Glutamatergic neuron (in vitro differentiated cells): Measurements from ENCODE around the gene LLGL2. TPM values are rescaled to one million over a fixed set of nuclear protein-coding genes. Genes with fewer than 3 reads are reported as not detected.

ENCODE experiments used
- DNase-seq: peaks from one replicate; pipeline ENCODE4 v3.0.0; 2022
- H3K27ac Mint-ChIP-seq: one replicate; pipeline ENCODE4 v1.8.0; 2020; ENCODE audit warnings: mild to moderate bottlenecking, mixed read lengths, inconsistent platforms; ENCODE audit not compliant: unreplicated experiment
- H3K27me3 Mint-ChIP-seq: one replicate; pipeline ENCODE4 v1.8.0; 2020; ENCODE audit warnings: mild to moderate bottlenecking, moderate library complexity, mixed read lengths, inconsistent platforms; ENCODE audit not compliant: unreplicated experiment
- H3K36me3 Mint-ChIP-seq: one replicate; pipeline ENCODE4 v1.8.0; 2020; ENCODE audit warnings: mild to moderate bottlenecking, mixed read lengths, inconsistent platforms; ENCODE audit not compliant: unreplicated experiment
- H3K4me1 Mint-ChIP-seq: one replicate; pipeline ENCODE4 v1.8.0; 2020; ENCODE audit warnings: mild to moderate bottlenecking, low read depth, mixed read lengths, inconsistent platforms; ENCODE audit not compliant: unreplicated experiment
- H3K4me3 Mint-ChIP-seq: one replicate; pipeline ENCODE4 v1.8.0; 2020; ENCODE audit warnings: mild to moderate bottlenecking, mixed read lengths, inconsistent platforms; ENCODE audit not compliant: unreplicated experiment
- H3K9me3 Mint-ChIP-seq: one replicate; pipeline ENCODE4 v1.8.0; 2020; ENCODE audit warnings: mild to moderate bottlenecking, moderate library complexity, mixed read lengths, inconsistent platforms; ENCODE audit not compliant: unreplicated experiment
- microRNA-seq: library from miRNA; unstranded; fragments of <30 nt; microRNA quantifications from one replicate; pipeline ENCODE4, GENCODE V29; 2020; ENCODE audit not compliant: unreplicated experiment
- total RNA-seq: library from RNA; stranded (reverse); fragmentation: NEBNext Ultra II Directional; extraction: Animal tissue kit (Norgen Biotek cat#: 25700); gene quantifications from one replicate; pipeline ENCODE4 v1.2.1, GENCODE V29; 2021; ENCODE audit not compliant: unreplicated experiment
- TF ChIP-seq, protein P1 (sequence below): fragments of 200-600 bp; sonication (generic); IDR thresholded peaks from one replicate; pipeline ENCODE4 v1.5.0; 2021; ENCODE audit not compliant: partially characterized antibody, unreplicated experiment

LLGL2 gene
- total RNA-seq, 1 donor from 2014 or later = 4.8 TPM

DNA sequence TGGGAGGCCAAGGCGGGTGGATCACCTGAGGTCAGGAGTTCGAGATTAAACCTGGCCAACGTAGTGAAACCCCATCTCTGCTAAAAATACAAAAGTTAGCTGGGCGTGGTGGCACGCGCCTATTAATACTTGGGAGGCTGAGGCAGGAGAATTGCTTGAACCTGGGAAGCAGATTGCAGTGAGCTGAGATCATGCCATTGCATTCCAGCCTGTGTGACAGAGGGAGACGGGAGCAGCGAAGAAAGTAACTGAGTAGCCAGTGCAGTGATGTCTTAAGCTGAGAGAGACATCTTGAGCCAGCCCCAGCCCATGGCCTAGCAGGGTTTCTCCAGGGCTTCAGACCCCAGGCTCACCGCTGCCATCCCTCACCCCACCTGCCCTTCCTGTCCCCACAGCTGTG lies 97.9 kb downstream of the LLGL2 start:
- TF ChIP-seq, protein P1, sequence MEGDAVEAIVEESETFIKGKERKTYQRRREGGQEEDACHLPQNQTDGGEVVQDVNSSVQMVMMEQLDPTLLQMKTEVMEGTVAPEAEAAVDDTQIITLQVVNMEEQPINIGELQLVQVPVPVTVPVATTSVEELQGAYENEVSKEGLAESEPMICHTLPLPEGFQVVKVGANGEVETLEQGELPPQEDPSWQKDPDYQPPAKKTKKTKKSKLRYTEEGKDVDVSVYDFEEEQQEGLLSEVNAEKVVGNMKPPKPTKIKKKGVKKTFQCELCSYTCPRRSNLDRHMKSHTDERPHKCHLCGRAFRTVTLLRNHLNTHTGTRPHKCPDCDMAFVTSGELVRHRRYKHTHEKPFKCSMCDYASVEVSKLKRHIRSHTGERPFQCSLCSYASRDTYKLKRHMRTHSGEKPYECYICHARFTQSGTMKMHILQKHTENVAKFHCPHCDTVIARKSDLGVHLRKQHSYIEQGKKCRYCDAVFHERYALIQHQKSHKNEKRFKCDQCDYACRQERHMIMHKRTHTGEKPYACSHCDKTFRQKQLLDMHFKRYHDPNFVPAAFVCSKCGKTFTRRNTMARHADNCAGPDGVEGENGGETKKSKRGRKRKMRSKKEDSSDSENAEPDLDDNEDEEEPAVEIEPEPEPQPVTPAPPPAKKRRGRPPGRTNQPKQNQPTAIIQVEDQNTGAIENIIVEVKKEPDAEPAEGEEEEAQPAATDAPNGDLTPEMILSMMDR = no peak
- Mint-ChIP-seq H3K9me3 (peaks cover 3% of the 10 kb centered on the region), H3K4me1 (peaks cover 2% of the 10 kb centered on the region)

DNA sequence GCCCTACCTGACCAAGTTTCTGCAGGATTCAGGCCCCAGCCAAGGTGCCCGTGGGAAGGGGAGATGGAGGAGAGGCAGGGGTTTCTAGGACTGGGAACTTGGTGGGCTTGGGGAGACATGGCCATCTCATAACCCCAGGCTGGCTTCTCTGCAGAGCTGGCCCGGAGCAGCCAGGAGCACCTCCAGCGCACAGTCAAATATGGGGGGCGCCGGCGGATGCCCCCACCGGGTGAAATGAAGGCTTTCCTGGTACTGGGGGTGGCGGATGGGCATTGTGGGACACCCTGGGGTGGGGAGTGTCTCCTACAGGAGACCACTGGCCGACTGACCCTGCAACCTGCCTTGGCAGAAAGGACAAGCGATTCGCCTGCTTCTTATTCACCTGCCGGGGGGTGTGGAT lies 98.5 kb downstream of the LLGL2 start:
- TF ChIP-seq, protein P1 = no peak
- Mint-ChIP-seq H3K27me3 (peaks cover 4% of the 10 kb centered on the region), H3K4me3 (no peak overlapping the region), H3K27ac (no peak overlapping the region), H3K4me1 (peaks cover 2% of the 10 kb centered on the region), H3K9me3 (peaks cover 3% of the 10 kb centered on the region), H3K36me3 (no peaks in the 10 kb centered on the region)
- DNase-seq = no peak

More for the DNA sequence above, 97.9 kb downstream of the LLGL2 start:
- Mint-ChIP-seq H3K27ac (no peak overlapping the region), H3K36me3 (no peaks in the 10 kb centered on the region), H3K4me3 (no peak overlapping the region), H3K27me3 (peaks cover 4% of the 10 kb centered on the region)
- no peak for DNase-seq

Small RNA genes lying within 50 kb of the gene (microRNA-seq; reads per million reads assigned to microRNA genes)
- 5.0 reads per million, percentile 32 among the genes with 10 or more reads in this experiment for gene MIR6785

Other genes with a start within 250 kb of the LLGL2 start
- 9.3 TPM for gene SLC25A19, start 236.3 kb upstream of the LLGL2 start, total RNA-seq
- gene GRB2, start 120.0 kb upstream of the LLGL2 start, total RNA-seq = 148 TPM
- 117 TPM for gene TMEM94, start 69.1 kb upstream of the LLGL2 start, total RNA-seq
- 22.1 TPM for gene CASKIN2, start 10.2 kb upstream of the LLGL2 start, total RNA-seq
- gene TSEN54, start 9.2 kb upstream of the LLGL2 start, total RNA-seq = 26.6 TPM
- 82.6 TPM for gene MYO15B, start 62.1 kb downstream of the LLGL2 start, total RNA-seq
- 0.20 TPM for gene SMIM5, start 107.7 kb downstream of the LLGL2 start, total RNA-seq
- gene RECQL5, start 141.5 kb downstream of the LLGL2 start, total RNA-seq = 49.8 TPM
- gene SAP30BP, start 141.6 kb downstream of the LLGL2 start, total RNA-seq = 115 TPM
- not detected for gene ITGB4, start 195.8 kb downstream of the LLGL2 start, total RNA-seq
- 18.2 TPM for gene GALK1, start 239.5 kb downstream of the LLGL2 start, total RNA-seq